ENCODE results near the gene ADAT1. TPM values are rescaled to one million over a fixed set of nuclear protein-coding genes. Genes with fewer than 3 reads are reported as not detected.

ADAT1 gene
- total RNA-seq, 4 donors from 2014 or later = 27.2 to 38.7 (median 32.4) TPM

DNA sequence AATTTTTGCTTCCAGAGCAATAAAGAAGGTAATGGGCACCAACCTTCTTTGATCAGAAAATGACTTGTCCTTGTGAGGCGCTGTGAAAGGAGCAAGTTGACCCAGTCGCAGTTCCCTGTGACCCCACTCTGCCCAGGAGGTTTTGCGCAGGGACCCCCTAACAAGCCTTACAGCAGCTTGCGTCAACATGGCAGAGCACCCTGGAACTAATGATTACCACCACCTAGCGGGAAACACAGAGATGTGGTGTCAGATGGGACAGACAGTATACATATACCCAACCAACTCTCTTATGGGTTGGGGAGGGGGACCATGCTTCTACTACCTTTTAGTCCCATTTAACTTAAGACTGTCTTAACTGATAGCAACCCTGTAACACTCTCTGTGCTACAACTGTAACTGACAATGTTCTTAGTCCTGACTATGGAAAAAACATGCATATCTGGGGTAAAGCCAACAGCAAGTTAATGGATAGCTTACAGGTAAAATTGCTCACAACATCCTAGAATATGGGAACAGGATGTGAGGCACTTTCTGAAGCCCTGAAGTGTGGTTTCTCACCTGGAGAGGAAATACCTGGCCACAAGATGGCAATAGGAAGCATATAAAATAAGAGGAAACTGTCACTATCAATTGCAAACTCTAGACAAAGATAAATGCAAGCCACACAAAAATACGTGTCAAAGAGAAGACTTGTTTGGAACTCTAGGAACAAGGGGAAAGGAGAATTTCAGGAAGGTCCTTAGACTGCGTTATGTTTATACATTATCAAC lies 21.3 kb upstream of the ADAT1 start:
- peaks cover 0 to 46% (median 13%) of the 10 kb centered on the region in 3 donors for H3K4me1 ChIP-seq
- no peaks in the 10 kb centered on the region for H3K9me3 ChIP-seq
- no peak for ATAC-seq
- H3K27me3 ChIP-seq = no peaks in the 10 kb centered on the region
- no peak overlapping the region for H3K4me3 ChIP-seq
- peaks cover 0 to 62% of the 10 kb centered on the region in 2 donors for H3K36me3 ChIP-seq
- H3K27ac ChIP-seq = no peak overlapping the region
- TF ChIP-seq POLR2A (IDR thresholded peaks at IDR 0.05) = no peak
- no peak for TF ChIP-seq EP300 (IDR thresholded peaks at IDR 0.05)
- no peak for TF ChIP-seq POLR2AphosphoS5 (IDR thresholded peaks at IDR 0.05)
- no peak for TF ChIP-seq CTCF (IDR thresholded peaks at IDR 0.05)
- WGBS, 2 donors (ENCODE audit: low coverage in 1 of 2) = 81 to 89% methylated on average over 3 to 6 of the region's 7 CpGs

DNA sequence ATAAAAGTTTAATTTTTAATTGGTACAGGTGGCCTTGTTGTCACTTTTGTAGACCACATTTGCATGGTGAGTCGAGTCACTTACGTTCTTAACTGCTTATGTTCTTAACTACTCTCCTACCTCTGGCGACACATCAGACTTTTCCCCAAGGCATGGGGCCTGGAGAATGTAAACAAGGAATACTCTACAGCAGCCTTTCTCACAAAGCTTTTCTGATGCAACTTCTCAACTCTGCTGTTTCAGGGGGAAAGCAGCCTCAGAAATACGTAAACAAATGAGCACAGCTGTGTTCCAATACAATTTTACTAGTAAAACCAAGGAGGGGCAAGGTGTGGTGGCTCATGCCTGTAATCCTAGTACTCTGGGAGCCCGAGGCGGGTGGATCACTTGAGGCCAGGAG lies 17.5 kb upstream of the ADAT1 start:
- Histone ChIP-seq H3K27ac (no peak overlapping the region), H3K4me3 (no peak overlapping the region), H3K9me3 (no peaks in the 10 kb centered on the region), H3K27me3 (no peaks in the 10 kb centered on the region), H3K36me3 (peaks cover 0 to 97% of the 10 kb centered on the region in 2 donors), H3K4me1 (peaks cover 0 to 34% (median 6%) of the 10 kb centered on the region in 3 donors)
- TF ChIP-seq POLR2AphosphoS5 (IDR thresholded peaks at IDR 0.05) (no peak), CTCF (IDR thresholded peaks at IDR 0.05) (no peak), EP300 (IDR thresholded peaks at IDR 0.05) (no peak), POLR2A (IDR thresholded peaks at IDR 0.05) (no peak)
- no peak for ATAC-seq
- 68 to 85% methylated on average over 3 to 5 of the region's 6 CpGs for WGBS, 2 donors (ENCODE audit: low coverage in 1 of 2)

DNA sequence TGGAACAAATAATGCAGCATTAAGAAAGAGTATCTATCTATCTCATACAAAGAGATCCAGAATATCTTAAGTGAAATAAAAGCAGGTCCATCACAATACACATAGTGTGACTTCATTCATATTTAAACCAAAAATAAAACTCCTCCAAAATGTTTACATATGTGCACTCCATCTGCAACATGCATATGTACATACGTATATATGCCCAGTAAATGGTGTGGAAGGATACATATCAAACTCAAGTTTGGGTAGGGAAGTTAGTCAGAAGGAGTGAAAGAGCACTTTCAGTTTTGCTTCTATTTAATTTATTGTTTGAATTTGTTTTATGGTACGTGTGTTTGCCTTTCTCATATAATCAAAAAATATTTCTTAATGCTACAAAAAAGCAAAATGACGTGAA lies 12.0 kb upstream of the ADAT1 start:
- Histone ChIP-seq H3K27ac (no peak overlapping the region), H3K27me3 (no peaks in the 10 kb centered on the region), H3K4me3 (no peak overlapping the region), H3K9me3 (no peaks in the 10 kb centered on the region), H3K36me3 (peaks cover 7 to 100% of the 10 kb centered on the region in 2 donors), H3K4me1 (no peaks in the 10 kb centered on the region)
- TF ChIP-seq CTCF (IDR thresholded peaks at IDR 0.05) (no peak), POLR2A (IDR thresholded peaks at IDR 0.05) (no peak), POLR2AphosphoS5 (IDR thresholded peaks at IDR 0.05) (no peak), EP300 (IDR thresholded peaks at IDR 0.05) (no peak)
- no peak for ATAC-seq
- 74 to 88% methylated on average over 3 of the region's 3 CpGs for WGBS, 2 donors (ENCODE audit: low coverage in 1 of 2)

GRCh38 chr16:75632857-75633256 lies 9.8 kb upstream of the ADAT1 start:
- H3K4me3 ChIP-seq = no peak overlapping the region
- 76 to 90% methylated on average over 5 to 7 of the region's 8 CpGs for WGBS, 2 donors (ENCODE audit: low coverage in 1 of 2)
- no peak overlapping the region for H3K27ac ChIP-seq
- H3K4me1 ChIP-seq = no peaks in the 10 kb centered on the region
- H3K9me3 ChIP-seq = no peaks in the 10 kb centered on the region
- H3K36me3 ChIP-seq = peaks cover 7 to 100% of the 10 kb centered on the region in 2 donors
- TF ChIP-seq EP300 (IDR thresholded peaks at IDR 0.05) (no peak), POLR2A (IDR thresholded peaks at IDR 0.05) (no peak), POLR2AphosphoS5 (IDR thresholded peaks at IDR 0.05) (no peak), CTCF (IDR thresholded peaks at IDR 0.05) (no peak)
- ATAC-seq = no peak
- H3K27me3 ChIP-seq = no peaks in the 10 kb centered on the region

DNA sequence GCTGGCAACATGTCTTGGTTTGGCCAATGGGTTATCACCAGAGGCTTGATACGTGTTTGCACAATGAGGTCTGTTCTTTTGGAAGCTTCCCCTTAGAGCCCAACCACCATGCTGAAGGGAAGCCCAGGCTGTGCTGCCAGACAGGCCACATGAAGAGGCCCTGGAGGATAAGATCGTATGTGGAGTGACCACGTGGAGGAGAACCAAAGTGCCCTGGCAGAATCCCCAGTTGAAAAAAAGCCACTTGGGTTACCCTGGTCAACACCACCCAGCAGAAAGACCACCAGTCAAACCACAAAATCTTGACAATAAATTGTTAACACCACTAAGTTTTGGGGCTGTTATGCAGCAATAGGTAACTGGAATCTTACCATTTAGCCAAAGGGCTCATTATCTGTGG lies 7.0 kb upstream of the ADAT1 start:
- no peaks in the 10 kb centered on the region for H3K9me3 ChIP-seq
- TF ChIP-seq EP300 (IDR thresholded peaks at IDR 0.05) = no peak
- no peak for TF ChIP-seq POLR2AphosphoS5 (IDR thresholded peaks at IDR 0.05)
- TF ChIP-seq POLR2A (IDR thresholded peaks at IDR 0.05) = no peak
- no peak for TF ChIP-seq CTCF (IDR thresholded peaks at IDR 0.05)
- H3K27ac ChIP-seq = no peak overlapping the region
- ATAC-seq = no peak
- no peaks in the 10 kb centered on the region for H3K4me1 ChIP-seq
- 60 to 92% methylated on average over 1 to 2 of the region's 3 CpGs for WGBS, 2 donors (ENCODE audit: low coverage in 1 of 2)
- H3K4me3 ChIP-seq = no peak overlapping the region
- no peaks in the 10 kb centered on the region for H3K27me3 ChIP-seq
- H3K36me3 ChIP-seq = peaks cover 7 to 100% of the 10 kb centered on the region in 2 donors

Data from gastroesophageal sphincter (tissue), 4 donors.